OCI-LY7 (cell line): ENCODE measurements around the gene PIEZO1. TPM values are rescaled to one million over a fixed set of nuclear protein-coding genes. Genes with fewer than 3 reads are reported as not detected.

Experiments used
- BruUV-seq: library from RNA; stranded (reverse); fragments of 400-500 nt; replicated peaks from 2 replicates; lab custom pipeline; 2021; lab: Mats Ljungman, UMichigan
- CTCF ChIA-PET: fragments of 300-600 bp; sonication (Branson Sonifier 250); formaldehyde crosslinking; loops from one replicate; lab custom pipeline; 2022; ENCODE audit warnings: antibody characterized with exemption; ENCODE audit not compliant: unreplicated experiment; lab: Charles Lee
- POLR2A ChIA-PET: fragments of 300-600 bp; sonication (Branson Sonifier 250); formaldehyde crosslinking; loops from one replicate; lab custom pipeline; 2022; ENCODE audit warnings: antibody characterized with exemption; lab: Charles Lee
- DNase-seq: peaks from one replicate; pipeline ENCODE4 v3.0.0-alpha.2; 2015; ENCODE audit warnings: low spot score
- H2AFZ ChIP-seq: fragments of 200-600 bp; sonication (generic), shearing (Covaris generic); 2 replicates; pipeline ENCODE4 v1.6.1; 2014; ENCODE audit warnings: mild to moderate bottlenecking, antibody characterized with exemption, low read length, moderate library complexity
- H3K27ac ChIP-seq: fragments of 200-600 bp; sonication (generic); 2 replicates; pipeline ENCODE4 v1.5.1; 2014; ENCODE audit warnings: mixed run types, low read depth, mild to moderate bottlenecking, moderate library complexity, low read length, inconsistent platforms; ENCODE audit not compliant: poor library complexity, severe bottlenecking
- H3K36me3 ChIP-seq: fragments of 200-600 bp; sonication (generic); 2 replicates; pipeline ENCODE4 v1.6.1; 2014; ENCODE audit warnings: mild to moderate bottlenecking, antibody characterized with exemption, low read length, moderate library complexity, mixed read lengths; ENCODE audit not compliant: insufficient read depth
- H3K4me1 ChIP-seq: fragments of 200-600 bp; sonication (generic); 2 replicates; pipeline ENCODE4 v1.5.1; 2014; ENCODE audit warnings: mild to moderate bottlenecking, low read length; ENCODE audit not compliant: insufficient read depth, poor library complexity, severe bottlenecking
- H3K4me2 ChIP-seq: fragments of 200-600 bp; sonication (generic); 2 replicates; pipeline ENCODE4 v1.6.1; 2014; ENCODE audit warnings: mild to moderate bottlenecking, low read length
- H3K4me3 ChIP-seq: fragments of 200-600 bp; sonication (generic); 2 replicates; pipeline ENCODE4 v1.5.1; 2014; ENCODE audit warnings: mild to moderate bottlenecking, low read depth, low read length; ENCODE audit not compliant: poor library complexity, severe bottlenecking
- H3K79me2 ChIP-seq: fragments of 200-600 bp; sonication (generic); 2 replicates; pipeline ENCODE4 v1.6.1; 2016; ENCODE audit warnings: low read depth, mild to moderate bottlenecking, low read length, moderate library complexity, mixed read lengths; ENCODE audit not compliant: insufficient read depth
- H3K9me2 ChIP-seq: fragments of 200-600 bp; sonication (generic); 2 replicates; pipeline ENCODE4 v1.6.1; 2016; ENCODE audit warnings: mild to moderate bottlenecking, low read length, mixed read lengths; ENCODE audit not compliant: insufficient read depth
- H3K9me3 ChIP-seq: fragments of 200-600 bp; sonication (generic); 2 replicates; pipeline ENCODE4 v1.6.1; 2014; ENCODE audit warnings: mild to moderate bottlenecking, mixed run types, low read length, mixed read lengths
- H4K20me1 ChIP-seq: fragments of 200-600 bp; sonication (generic); 2 replicates; pipeline ENCODE4 v1.6.1; 2014; ENCODE audit warnings: mild to moderate bottlenecking, antibody characterized with exemption, low read length, moderate library complexity, mixed read lengths; ENCODE audit not compliant: insufficient read depth
- CTCF ChIP-seq: fragments of 200-600 bp; sonication (generic); conservative IDR thresholded peaks from 2 replicates; pipeline ENCODE4 v1.5.1; 2014; ENCODE audit warnings: mild to moderate bottlenecking, antibody characterized with exemption, low read length, moderate library complexity, mixed read lengths
- EZH2phosphoT487 ChIP-seq: fragments of 200-600 bp; sonication (generic); IDR thresholded peaks from 2 replicates; pipeline ENCODE4 v1.6.1; 2018; ENCODE audit warnings: low read depth, borderline replicate concordance, mild to moderate bottlenecking, mixed run types, antibody characterized with exemption, low read length, moderate library complexity, mixed read lengths
- intact Hi-C: fragments of 100-400 bp; cut with micrococcal nuclease; formaldehyde crosslinking; loops from one replicate; pipeline ENCODE4 v1.10.0; 2022; ENCODE audit not compliant: unreplicated experiment
- total RNA-seq, 2 experiments: library from RNA; depleted of rRNA in 1 of 2; stranded (reverse); fragments of >200 nt in 1 of 2; shearing (Covaris generic) in 1 of 2; gene quantifications; 2 replicates each; pipeline ENCODE4 v1.2.3, GENCODE V29; 2014 to 2022

Gene PIEZO1
- total RNA-seq, 2 experiments from 2014 or later = 144 to 154 TPM

- CTCF ChIA-PET = no interaction called here
- no peaks in the 10 kb centered on the region for H4K20me1 ChIP-seq
- no peak overlapping the region for H3K4me3 ChIP-seq
- H2AFZ ChIP-seq = no peak overlapping the region
- H3K27ac ChIP-seq = no peak overlapping the region
- no TSS peak for BruUV-seq
- no peaks in the 10 kb centered on the region for H3K79me2 ChIP-seq
- H3K9me2 ChIP-seq = no peaks in the 10 kb centered on the region
- H3K9me3 ChIP-seq = no peaks in the 10 kb centered on the region
- H3K4me1 ChIP-seq = peaks cover 43% of the 10 kb centered on the region
- peak overlapping the region; percentile 82; the same call in 1 of the 2 replicates for H3K4me2 ChIP-seq
- POLR2A ChIA-PET = interaction anchor here (0.7 kb wide), 1 partner anchor 306 kb away, joined by 4 read pairs; no protein-coding TSS in a partner anchor
- DNase-seq = no peak
- no peaks in the 10 kb centered on the region for H3K36me3 ChIP-seq
- intact Hi-C loops = no loop called here
- no peak for TF ChIP-seq CTCF
- no peak for TF ChIP-seq EZH2phosphoT487
Observed at GRCh38 chr16:88687254-88687576, 97.8 kb downstream of the PIEZO1 start.

GRCh38 chr16:88686439-88687253 is 98.4 kb downstream of the PIEZO1 start, which contains the start of gene SNAI3:
Gene SNAI3 (minus strand): TSS chr16:88686507. CDS start chr16:88686406, 101 bp downstream.
- H3K4me3 ChIP-seq = peak within 1 kb of the TSS; percentile 77
- TF ChIP-seq CTCF (no peak), EZH2phosphoT487 (no peak)
- ChIA-PET POLR2A (interaction anchor here (0.7 kb wide), 2 partner anchors 13 to 306 kb away, joined by 4 to 6 read pairs; no protein-coding TSS in a partner anchor), CTCF (no interaction called here)
- peak; percentile 89 for DNase-seq
- H3K4me1 ChIP-seq = peaks cover 43% of the 10 kb centered on the region
- peak within 1 kb of the TSS; percentile 47; the same call in 1 of the 2 replicates for H2AFZ ChIP-seq
- peak within 1 kb of the TSS; percentile 0 for H3K27ac ChIP-seq
- H3K36me3 ChIP-seq = no peaks in the 10 kb centered on the region
- no peaks in the 10 kb centered on the region for H3K9me3 ChIP-seq
- H3K9me2 ChIP-seq = no peaks in the 10 kb centered on the region
- peak within 1 kb of the TSS; percentile 82 for H3K4me2 ChIP-seq
- no peaks in the 10 kb centered on the region for H3K79me2 ChIP-seq
- intact Hi-C loops = loop anchor here (1.0 kb wide), 1 partner anchor 12 kb away; no protein-coding TSS in a partner anchor
- BruUV-seq = no TSS peak
- H4K20me1 ChIP-seq = no peaks in the 10 kb centered on the region
